ENCODE measurements around the gene RNF150.

RNF150 gene

DNA sequence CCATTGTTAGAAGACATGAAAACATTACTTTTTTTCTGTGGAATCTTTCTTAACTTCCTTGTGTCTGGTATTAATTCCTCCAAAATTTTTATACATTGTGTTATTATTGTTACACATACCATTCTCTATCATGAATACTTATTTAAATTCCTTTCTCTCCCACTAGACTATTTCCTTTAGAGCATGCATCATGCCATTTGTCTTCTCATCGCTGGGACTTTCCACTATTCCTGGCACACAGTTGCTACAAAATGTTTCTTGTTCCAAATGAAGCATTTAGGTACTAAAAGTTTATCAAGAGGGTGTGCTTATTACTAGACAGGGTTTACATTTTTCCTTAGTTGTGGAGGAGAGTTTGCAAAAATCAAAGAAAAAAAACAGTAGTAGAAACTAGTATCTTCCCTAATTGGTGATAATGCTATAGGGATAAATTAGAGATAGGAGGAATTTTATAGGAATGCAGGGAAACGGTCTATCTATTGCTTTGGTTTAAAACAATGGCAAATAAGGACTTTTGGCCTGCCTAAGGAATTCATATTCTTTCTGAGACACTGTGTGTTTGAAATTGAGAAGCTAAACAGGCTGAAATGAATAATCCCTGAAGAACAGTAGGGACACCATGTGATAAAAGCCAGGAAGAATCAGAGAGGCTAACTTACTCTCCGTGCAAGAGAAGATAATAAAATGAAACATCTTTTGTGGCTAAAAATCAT, 189.6 kb downstream of the RNF150 start:
- H3K9me3 ChIP-seq (ENCODE audit: insufficient read depth, low read length), result no peaks in the 10 kb centered on the region
- H3K36me3 ChIP-seq (ENCODE audit: insufficient read depth, insufficient read length, low read length), result no peaks in the 10 kb centered on the region
- no peak overlapping the region for H3K4me3 ChIP-seq (ENCODE audit: insufficient read length, low read depth)
- H3K4me1 ChIP-seq (ENCODE audit: insufficient read depth, insufficient read length), result no peaks in the 10 kb centered on the region
- TF ChIP-seq YY1 (IDR thresholded peaks at IDR 0.05; ENCODE audit: insufficient read depth, insufficient read length) (no peak), SUZ12 (IDR thresholded peaks at IDR 0.05; ENCODE audit: extremely low read depth, insufficient read depth, insufficient read length) (no peak), ZNF274 (IDR thresholded peaks at IDR 0.05; ENCODE audit: low read depth, low read length) (no peak)
- H3K27me3 ChIP-seq (ENCODE audit: insufficient read depth, insufficient read length), result no peaks in the 10 kb centered on the region
- no peak for DNase-seq (ENCODE audit: low read depth, low spot score)
- H3K9ac ChIP-seq (ENCODE audit: insufficient read length, low read depth), result no peak overlapping the region

DNA sequence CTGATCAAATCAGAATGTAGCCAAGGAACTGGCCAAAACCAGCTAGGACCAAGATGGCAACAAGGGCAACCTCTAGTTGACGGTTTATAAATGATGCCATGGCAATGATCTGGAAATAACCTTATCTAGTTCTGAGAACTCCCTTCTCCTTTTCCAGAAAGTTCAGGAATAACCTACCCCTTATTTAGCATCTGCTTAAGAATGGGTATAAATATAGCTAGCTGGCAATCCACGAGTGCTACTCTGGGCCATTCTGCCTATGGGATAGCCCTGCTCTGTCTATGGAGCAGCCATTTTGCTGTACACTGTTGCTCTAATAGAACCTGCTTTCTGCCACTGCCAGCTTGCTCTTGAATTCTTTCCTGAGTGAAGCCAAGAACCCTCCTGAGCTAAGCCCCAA, 192.7 kb downstream of the RNF150 start:
- H3K9me3 ChIP-seq (ENCODE audit: insufficient read depth, low read length), result no peaks in the 10 kb centered on the region
- H3K4me3 ChIP-seq (ENCODE audit: insufficient read length, low read depth), result no peak overlapping the region
- no peaks in the 10 kb centered on the region for H3K27me3 ChIP-seq (ENCODE audit: insufficient read depth, insufficient read length)
- no peak for TF ChIP-seq YY1 (IDR thresholded peaks at IDR 0.05; ENCODE audit: insufficient read depth, insufficient read length)
- no peak for TF ChIP-seq SUZ12 (IDR thresholded peaks at IDR 0.05; ENCODE audit: extremely low read depth, insufficient read depth, insufficient read length)
- no peak for TF ChIP-seq ZNF274 (IDR thresholded peaks at IDR 0.05; ENCODE audit: low read depth, low read length)
- no peaks in the 10 kb centered on the region for H3K36me3 ChIP-seq (ENCODE audit: insufficient read depth, insufficient read length, low read length)
- H3K9ac ChIP-seq (ENCODE audit: insufficient read length, low read depth), result no peak overlapping the region
- DNase-seq (ENCODE audit: low read depth, low spot score), result no peak
- H3K4me1 ChIP-seq (ENCODE audit: insufficient read depth, insufficient read length), result no peaks in the 10 kb centered on the region

DNA sequence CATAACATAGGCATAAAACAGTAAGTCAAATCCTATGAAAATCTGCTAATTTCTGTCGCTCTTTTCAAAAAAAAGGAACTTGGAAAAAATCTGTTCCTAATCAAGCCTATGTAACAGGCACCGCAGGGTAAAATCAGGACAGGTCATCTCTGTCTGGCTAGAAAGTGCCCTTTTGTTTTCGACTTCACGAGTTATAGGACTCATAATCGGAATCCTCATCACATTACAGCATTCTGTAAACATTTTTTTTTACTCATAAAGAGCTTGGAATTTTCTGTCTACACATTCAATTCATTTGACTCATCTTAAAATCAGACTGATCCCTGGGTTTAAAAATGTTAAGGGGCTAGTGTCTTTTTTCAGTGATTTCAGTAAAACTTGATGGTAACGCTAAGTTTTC, 195.4 kb downstream of the RNF150 start:
- DNase-seq (ENCODE audit: low read depth, low spot score), result no peak
- Histone ChIP-seq H3K9me3 (ENCODE audit: insufficient read depth, low read length) (no peaks in the 10 kb centered on the region), H3K36me3 (ENCODE audit: insufficient read depth, insufficient read length, low read length) (no peaks in the 10 kb centered on the region), H3K9ac (ENCODE audit: insufficient read length, low read depth) (no peak overlapping the region), H3K27me3 (ENCODE audit: insufficient read depth, insufficient read length) (no peaks in the 10 kb centered on the region), H3K4me3 (ENCODE audit: insufficient read length, low read depth) (no peak overlapping the region), H3K4me1 (ENCODE audit: insufficient read depth, insufficient read length) (no peaks in the 10 kb centered on the region)
- TF ChIP-seq YY1 (IDR thresholded peaks at IDR 0.05; ENCODE audit: insufficient read depth, insufficient read length) (no peak), SUZ12 (IDR thresholded peaks at IDR 0.05; ENCODE audit: extremely low read depth, insufficient read depth, insufficient read length) (no peak)

DNA sequence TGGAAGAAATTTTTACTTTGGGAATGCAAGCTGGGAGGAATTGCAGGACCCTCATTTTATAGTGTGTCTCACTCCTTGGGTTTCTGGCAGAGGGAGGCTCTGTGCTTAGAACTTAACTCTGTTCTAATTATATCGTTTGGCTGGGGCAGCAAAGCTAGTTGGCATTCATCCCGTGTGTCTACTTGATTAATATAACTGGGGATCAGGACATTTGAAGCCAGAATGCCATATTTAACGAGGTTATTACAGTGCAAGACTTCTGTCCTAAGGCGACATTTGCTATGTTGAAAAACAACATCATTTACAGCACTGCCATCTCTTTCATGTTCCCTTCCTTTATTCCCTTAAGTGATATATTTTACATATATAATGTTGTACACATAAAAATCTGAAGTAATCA, 198.0 kb downstream of the RNF150 start:
- DNase-seq (ENCODE audit: low read depth, low spot score), result no peak
- Histone ChIP-seq H3K27me3 (ENCODE audit: insufficient read depth, insufficient read length) (no peaks in the 10 kb centered on the region), H3K9me3 (ENCODE audit: insufficient read depth, low read length) (no peaks in the 10 kb centered on the region), H3K4me3 (ENCODE audit: insufficient read length, low read depth) (no peak overlapping the region), H3K9ac (ENCODE audit: insufficient read length, low read depth) (no peak overlapping the region), H3K36me3 (ENCODE audit: insufficient read depth, insufficient read length, low read length) (no peaks in the 10 kb centered on the region), H3K4me1 (ENCODE audit: insufficient read depth, insufficient read length) (no peaks in the 10 kb centered on the region)
- TF ChIP-seq ZNF274 (IDR thresholded peaks at IDR 0.05; ENCODE audit: low read depth, low read length) (no peak), SUZ12 (IDR thresholded peaks at IDR 0.05; ENCODE audit: extremely low read depth, insufficient read depth, insufficient read length) (no peak), YY1 (IDR thresholded peaks at IDR 0.05; ENCODE audit: insufficient read depth, insufficient read length) (no peak)

DNA sequence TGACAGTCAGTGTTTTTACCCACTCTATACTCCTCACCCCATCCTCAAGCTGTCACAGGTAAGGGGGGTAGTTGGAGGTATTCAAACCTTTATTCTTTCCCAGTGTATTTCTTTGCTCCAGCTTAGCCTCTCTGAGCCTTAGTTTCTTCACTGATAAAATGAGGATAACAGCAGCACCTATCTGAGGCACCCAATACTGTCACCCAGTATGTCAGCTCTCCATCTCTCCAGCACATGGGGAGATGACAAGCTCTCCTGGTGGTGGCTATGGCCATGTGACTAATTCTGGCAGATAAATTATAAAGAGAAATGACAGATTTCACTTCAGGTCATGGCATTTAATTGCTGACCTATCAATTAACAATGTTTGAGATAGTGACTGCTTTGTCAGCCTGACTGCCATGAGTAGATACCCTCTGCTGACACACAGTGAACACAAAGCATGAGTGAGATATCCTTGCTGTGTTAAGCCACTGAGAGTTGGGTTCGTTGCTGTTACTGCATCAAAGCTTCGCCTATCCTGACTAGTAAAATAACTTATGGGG, 200.7 kb downstream of the RNF150 start:
- Histone ChIP-seq H3K27me3 (ENCODE audit: insufficient read depth, insufficient read length) (no peaks in the 10 kb centered on the region), H3K9me3 (ENCODE audit: insufficient read depth, low read length) (no peaks in the 10 kb centered on the region), H3K36me3 (ENCODE audit: insufficient read depth, insufficient read length, low read length) (no peaks in the 10 kb centered on the region), H3K9ac (ENCODE audit: insufficient read length, low read depth) (no peak overlapping the region), H3K4me1 (ENCODE audit: insufficient read depth, insufficient read length) (no peaks in the 10 kb centered on the region), H3K4me3 (ENCODE audit: insufficient read length, low read depth) (no peak overlapping the region)
- DNase-seq (ENCODE audit: low read depth, low spot score), result no peak
- TF ChIP-seq ZNF274 (IDR thresholded peaks at IDR 0.05; ENCODE audit: low read depth, low read length) (no peak), SUZ12 (IDR thresholded peaks at IDR 0.05; ENCODE audit: extremely low read depth, insufficient read depth, insufficient read length) (no peak), YY1 (IDR thresholded peaks at IDR 0.05; ENCODE audit: insufficient read depth, insufficient read length) (no peak)

DNA sequence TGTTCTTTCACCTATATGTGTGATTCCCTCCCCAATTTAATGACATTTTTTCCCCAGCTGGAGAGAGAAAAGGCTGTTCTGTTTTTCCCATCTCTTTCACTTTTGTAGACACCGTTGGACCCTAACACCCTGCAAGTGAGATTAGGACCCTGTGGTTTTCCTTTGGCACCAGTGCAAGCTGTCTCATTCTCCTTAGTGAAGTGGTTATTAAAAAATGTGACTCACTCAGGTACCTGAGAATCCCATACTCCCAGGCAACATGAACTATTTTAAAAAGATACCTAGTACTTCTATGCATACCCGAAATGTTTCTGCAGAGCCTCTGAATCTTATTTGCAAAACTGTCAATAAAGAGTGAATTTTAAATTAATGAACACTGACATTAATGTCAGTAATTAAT, 201.4 kb downstream of the RNF150 start:
- no peak for DNase-seq (ENCODE audit: low read depth, low spot score)
- Histone ChIP-seq H3K36me3 (ENCODE audit: insufficient read depth, insufficient read length, low read length) (no peaks in the 10 kb centered on the region), H3K27me3 (ENCODE audit: insufficient read depth, insufficient read length) (no peaks in the 10 kb centered on the region), H3K4me1 (ENCODE audit: insufficient read depth, insufficient read length) (no peaks in the 10 kb centered on the region), H3K9ac (ENCODE audit: insufficient read length, low read depth) (no peak overlapping the region), H3K9me3 (ENCODE audit: insufficient read depth, low read length) (no peaks in the 10 kb centered on the region), H3K4me3 (ENCODE audit: insufficient read length, low read depth) (no peak overlapping the region)
- no peak for TF ChIP-seq SUZ12 (IDR thresholded peaks at IDR 0.05; ENCODE audit: extremely low read depth, insufficient read depth, insufficient read length)
- TF ChIP-seq ZNF274 (IDR thresholded peaks at IDR 0.05; ENCODE audit: low read depth, low read length), result no peak
- no peak for TF ChIP-seq YY1 (IDR thresholded peaks at IDR 0.05; ENCODE audit: insufficient read depth, insufficient read length)

DNA sequence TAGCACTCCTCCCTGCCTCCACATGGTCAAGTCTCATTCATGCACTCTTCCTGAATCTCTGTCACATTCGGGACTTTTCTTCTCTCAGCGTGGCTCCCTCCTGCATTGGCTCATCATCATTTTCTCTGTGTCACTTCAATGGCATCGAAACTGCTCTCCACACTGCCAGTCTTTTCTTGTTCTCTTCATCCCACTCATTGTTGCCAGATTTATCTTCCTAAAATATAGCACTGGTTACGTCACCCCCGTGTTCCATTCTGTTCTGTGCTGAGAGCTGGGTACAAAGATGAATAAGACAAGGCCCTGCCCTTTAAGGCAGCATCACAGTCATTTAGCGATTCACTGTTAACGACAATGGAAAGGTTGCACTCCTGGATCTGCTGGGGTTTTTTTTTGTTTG, 202.7 kb downstream of the RNF150 start:
- Histone ChIP-seq H3K4me3 (ENCODE audit: insufficient read length, low read depth) (no peak overlapping the region), H3K27me3 (ENCODE audit: insufficient read depth, insufficient read length) (no peaks in the 10 kb centered on the region), H3K9ac (ENCODE audit: insufficient read length, low read depth) (no peak overlapping the region), H3K36me3 (ENCODE audit: insufficient read depth, insufficient read length, low read length) (no peaks in the 10 kb centered on the region), H3K9me3 (ENCODE audit: insufficient read depth, low read length) (no peaks in the 10 kb centered on the region), H3K4me1 (ENCODE audit: insufficient read depth, insufficient read length) (no peaks in the 10 kb centered on the region)
- DNase-seq (ENCODE audit: low read depth, low spot score), result no peak
- TF ChIP-seq SUZ12 (IDR thresholded peaks at IDR 0.05; ENCODE audit: extremely low read depth, insufficient read depth, insufficient read length) (no peak), ZNF274 (IDR thresholded peaks at IDR 0.05; ENCODE audit: low read depth, low read length) (no peak), YY1 (IDR thresholded peaks at IDR 0.05; ENCODE audit: insufficient read depth, insufficient read length) (no peak)

Measured in NT2/D1 (cell line).